Epithelial cell of esophagus (primary cell): Measurements from ENCODE around the gene PIGR.

Experiments used
- DNase-seq: peaks from one replicate; pipeline ENCODE4 v3.0.0; 2010; ENCODE audit warnings: low read depth
- H3K4me3 ChIP-seq: 2 replicates; pipeline ENCODE4 v1.5.1; 2011; ENCODE audit warnings: mild to moderate bottlenecking, low read length, control low read depth
- TF ChIP-seq, protein P1 (sequence below): IDR thresholded peaks from 2 replicates; pipeline ENCODE4 v1.5.1; 2011; ENCODE audit warnings: low read depth, mild to moderate bottlenecking, low read length, control low read depth, inconsistent platforms; ENCODE audit not compliant: insufficient read depth; ENCODE audit errors: missing control alignments

Gene PIGR

GRCh38 chr1:206982216-206982615 is 36.0 kb upstream of the PIGR start:
- TF ChIP-seq, protein P1, sequence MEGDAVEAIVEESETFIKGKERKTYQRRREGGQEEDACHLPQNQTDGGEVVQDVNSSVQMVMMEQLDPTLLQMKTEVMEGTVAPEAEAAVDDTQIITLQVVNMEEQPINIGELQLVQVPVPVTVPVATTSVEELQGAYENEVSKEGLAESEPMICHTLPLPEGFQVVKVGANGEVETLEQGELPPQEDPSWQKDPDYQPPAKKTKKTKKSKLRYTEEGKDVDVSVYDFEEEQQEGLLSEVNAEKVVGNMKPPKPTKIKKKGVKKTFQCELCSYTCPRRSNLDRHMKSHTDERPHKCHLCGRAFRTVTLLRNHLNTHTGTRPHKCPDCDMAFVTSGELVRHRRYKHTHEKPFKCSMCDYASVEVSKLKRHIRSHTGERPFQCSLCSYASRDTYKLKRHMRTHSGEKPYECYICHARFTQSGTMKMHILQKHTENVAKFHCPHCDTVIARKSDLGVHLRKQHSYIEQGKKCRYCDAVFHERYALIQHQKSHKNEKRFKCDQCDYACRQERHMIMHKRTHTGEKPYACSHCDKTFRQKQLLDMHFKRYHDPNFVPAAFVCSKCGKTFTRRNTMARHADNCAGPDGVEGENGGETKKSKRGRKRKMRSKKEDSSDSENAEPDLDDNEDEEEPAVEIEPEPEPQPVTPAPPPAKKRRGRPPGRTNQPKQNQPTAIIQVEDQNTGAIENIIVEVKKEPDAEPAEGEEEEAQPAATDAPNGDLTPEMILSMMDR = peak; percentile 86
- peak; percentile 59 for DNase-seq
- no peak overlapping the region for H3K4me3 ChIP-seq

GRCh38 chr1:206979379-206980043 is 33.2 kb upstream of the PIGR start:
- H3K4me3 ChIP-seq = no peak overlapping the region
- TF ChIP-seq, protein P1 = peak; percentile 74
- DNase-seq = peak; percentile 46

DNA sequence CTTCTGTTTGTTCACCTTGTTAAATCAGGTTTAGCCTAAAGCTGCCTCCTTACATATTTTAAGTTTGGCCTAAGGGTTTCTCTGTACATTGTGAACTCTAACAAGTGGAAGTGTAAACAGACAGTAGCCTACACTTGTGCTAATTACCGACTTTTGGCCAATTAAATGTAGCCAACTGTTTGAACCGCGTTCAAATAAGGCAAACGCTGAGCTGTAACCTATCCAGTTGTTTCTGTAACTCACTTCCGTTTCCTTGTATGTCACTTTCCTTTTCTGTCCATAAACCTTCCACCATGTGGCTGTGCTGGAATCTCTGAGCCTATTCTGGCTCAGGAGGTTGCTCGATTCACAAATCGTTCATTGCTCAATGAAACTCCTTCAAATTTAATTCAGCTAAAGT is 32.0 kb upstream of the PIGR start:
- DNase-seq = no peak
- TF ChIP-seq, protein P1 = no peak
- H3K4me3 ChIP-seq = no peak overlapping the region

GRCh38 chr1:206975306-206975705 is 29.0 kb upstream of the PIGR start:
- H3K4me3 ChIP-seq = no peak overlapping the region
- DNase-seq = no peak
- TF ChIP-seq, protein P1 = no peak

DNA sequence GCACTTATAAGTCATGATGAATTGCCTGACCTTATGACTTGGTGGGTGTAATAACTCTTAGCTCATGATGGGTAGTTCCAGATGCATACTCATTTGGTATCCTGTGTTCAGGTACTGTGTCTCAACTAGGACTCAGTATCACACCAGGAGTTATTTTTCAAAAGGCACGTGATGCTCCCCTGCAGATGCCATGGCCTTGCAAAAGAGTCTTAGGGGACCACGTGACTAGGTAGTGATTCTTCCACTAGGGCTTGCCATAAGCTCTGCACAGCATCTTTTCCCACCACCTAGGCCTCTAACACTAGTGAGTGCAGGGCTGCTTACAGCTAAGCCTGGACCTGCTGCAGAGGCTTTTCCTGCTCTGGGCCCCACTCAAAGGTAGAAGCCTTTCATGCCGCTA is 27.9 kb upstream of the PIGR start:
- no peak overlapping the region for H3K4me3 ChIP-seq
- no peak for DNase-seq
- TF ChIP-seq, protein P1 = no peak

DNA sequence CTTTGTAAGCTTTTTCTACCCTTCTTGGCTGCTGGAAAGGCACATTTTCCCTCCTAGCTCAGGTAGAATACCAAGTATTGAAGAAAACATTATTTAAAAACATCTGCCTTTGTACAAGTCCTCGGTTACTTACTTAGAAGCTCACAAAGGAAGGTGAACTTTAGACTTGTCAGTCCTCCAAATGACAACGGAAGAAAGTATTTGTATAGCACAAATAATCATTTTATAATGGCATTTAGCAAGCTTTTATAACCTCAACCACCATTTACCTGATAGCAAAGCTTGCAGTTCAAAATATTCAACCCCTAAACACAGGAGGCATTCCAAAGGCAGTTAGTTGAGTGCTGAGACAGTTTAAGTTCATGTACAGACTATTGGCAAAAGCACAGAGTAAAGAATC is 26.5 kb upstream of the PIGR start:
- H3K4me3 ChIP-seq = no peak overlapping the region
- TF ChIP-seq, protein P1 = no peak
- no peak for DNase-seq

DNA sequence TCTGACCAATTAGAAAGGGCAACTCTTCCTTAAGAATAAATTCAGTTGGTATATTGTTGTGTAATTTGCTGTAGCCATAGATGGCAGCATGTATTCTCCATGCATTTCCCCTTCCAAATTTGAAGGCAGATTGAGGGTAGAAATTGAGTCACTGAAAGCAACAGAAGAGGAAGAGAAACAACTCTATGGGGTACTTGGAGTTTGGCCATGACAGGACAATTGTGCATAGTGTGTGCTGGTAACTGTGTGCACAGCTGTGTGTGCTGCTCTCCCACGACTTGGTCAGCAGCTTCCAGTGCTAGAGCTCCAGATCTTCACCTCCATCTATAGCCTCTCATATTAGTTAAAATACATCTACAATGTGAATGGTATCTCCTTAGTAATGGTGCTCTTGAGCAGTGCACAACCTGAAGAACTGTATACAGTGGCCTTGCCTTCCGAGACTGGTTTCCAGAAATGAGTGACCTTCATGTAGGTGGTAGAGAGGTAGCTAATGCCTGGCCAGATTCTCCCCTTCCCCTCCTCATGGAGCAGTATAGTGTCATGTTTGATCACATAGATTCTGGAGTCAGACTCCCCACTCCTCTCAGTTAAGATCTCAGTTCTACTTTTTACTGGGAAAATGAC is 24.9 kb upstream of the PIGR start:
- TF ChIP-seq, protein P1 = no peak
- no peak overlapping the region for H3K4me3 ChIP-seq
- DNase-seq = no peak
